ENCODE results near the gene DOK4. TPM values are rescaled to one million over a fixed set of nuclear protein-coding genes. Genes with fewer than 3 reads are reported as not detected.
"Not testable (repeated sequence)": the region's sequence is repeated elsewhere in the genome, so short reads cannot be mapped to it uniquely, and the experiment has no call there.

DOK4 gene
- total and polyA plus RNA-seq, 3 donors from 2014 or later, result 15.5 to 32.9 (median 25.3) TPM

DNA sequence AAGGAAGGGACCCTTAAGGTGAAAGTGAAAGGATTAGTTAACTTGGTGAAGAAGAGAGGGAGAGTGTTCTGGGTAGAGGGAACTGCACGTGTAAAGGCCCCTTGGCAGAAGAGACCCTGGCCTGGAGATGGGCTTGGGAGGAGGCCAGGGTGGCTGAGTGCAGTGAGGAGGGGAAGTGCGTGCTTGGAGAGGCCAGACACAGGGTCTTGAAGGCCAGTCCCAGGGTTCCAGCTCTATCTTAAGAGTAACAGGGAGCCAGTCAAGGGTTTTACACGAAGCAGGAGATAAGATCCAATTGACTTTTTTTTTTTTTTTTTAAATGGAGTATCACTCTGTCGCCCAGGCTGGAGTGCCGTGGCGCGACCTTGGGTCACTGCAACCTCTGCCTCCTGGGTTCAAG, 15.2 kb upstream of the DOK4 start:
- H3K27me3 ChIP-seq, result no peaks in the 10 kb centered on the region
- H3K36me3 ChIP-seq (ENCODE audit: low read depth, missing control alignments), result no peaks in the 10 kb centered on the region
- no peak overlapping the region for H3K4me3 ChIP-seq
- DNase-seq, result no peak
- H3K27ac ChIP-seq, result no peak overlapping the region
- 74 to 80% methylated on average over 7 of the region's 7 CpGs for WGBS, 2 donors
- intact Hi-C loops (cut with DNase I; ENCODE audit: low total_unique reads), result no loop called here
- no peak for TF ChIP-seq POLR2A (IDR thresholded peaks at IDR 0.05)
- TF ChIP-seq, protein P1, sequence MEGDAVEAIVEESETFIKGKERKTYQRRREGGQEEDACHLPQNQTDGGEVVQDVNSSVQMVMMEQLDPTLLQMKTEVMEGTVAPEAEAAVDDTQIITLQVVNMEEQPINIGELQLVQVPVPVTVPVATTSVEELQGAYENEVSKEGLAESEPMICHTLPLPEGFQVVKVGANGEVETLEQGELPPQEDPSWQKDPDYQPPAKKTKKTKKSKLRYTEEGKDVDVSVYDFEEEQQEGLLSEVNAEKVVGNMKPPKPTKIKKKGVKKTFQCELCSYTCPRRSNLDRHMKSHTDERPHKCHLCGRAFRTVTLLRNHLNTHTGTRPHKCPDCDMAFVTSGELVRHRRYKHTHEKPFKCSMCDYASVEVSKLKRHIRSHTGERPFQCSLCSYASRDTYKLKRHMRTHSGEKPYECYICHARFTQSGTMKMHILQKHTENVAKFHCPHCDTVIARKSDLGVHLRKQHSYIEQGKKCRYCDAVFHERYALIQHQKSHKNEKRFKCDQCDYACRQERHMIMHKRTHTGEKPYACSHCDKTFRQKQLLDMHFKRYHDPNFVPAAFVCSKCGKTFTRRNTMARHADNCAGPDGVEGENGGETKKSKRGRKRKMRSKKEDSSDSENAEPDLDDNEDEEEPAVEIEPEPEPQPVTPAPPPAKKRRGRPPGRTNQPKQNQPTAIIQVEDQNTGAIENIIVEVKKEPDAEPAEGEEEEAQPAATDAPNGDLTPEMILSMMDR (IDR thresholded peaks at IDR 0.05), result no peak
- H3K4me1 ChIP-seq, result peaks cover 13% of the 10 kb centered on the region
- no peaks in the 10 kb centered on the region for H3K9me3 ChIP-seq

DNA sequence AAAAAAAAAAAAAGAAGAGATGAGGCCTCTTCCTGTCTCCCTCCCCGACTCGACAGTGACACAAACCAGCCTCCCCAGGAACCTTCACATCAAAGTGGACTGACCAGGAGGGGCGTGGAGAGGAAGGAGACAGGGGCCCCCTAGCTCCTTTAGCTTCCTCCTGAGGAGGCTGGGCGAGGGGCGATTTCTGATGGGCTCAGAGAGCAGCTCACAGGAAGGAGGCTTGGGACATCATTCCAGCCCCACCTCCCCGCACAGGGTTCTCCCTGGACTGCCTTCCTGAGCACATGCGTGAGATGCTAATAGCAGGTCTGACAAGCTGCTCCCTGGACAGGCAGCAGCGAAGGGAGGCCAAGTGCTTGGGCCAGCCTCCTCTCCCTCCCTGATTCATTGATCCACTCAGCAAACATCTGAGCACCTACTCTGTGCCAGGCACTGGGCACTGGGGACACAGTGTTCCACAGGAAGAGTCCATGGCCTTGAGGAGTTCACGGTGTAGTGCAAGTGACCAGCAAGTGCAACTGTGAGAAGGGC, 14.4 kb upstream of the DOK4 start:
- intact Hi-C loops (cut with DNase I; ENCODE audit: low total_unique reads), result no loop called here
- H3K27ac ChIP-seq, result no peak overlapping the region
- 62 to 63% methylated on average over 8 to 9 of the region's 9 CpGs for WGBS, 2 donors
- no peaks in the 10 kb centered on the region for H3K9me3 ChIP-seq
- TF ChIP-seq, protein P1 (IDR thresholded peaks at IDR 0.05), result no peak
- TF ChIP-seq POLR2A (IDR thresholded peaks at IDR 0.05), result no peak
- H3K27me3 ChIP-seq, result no peaks in the 10 kb centered on the region
- H3K4me1 ChIP-seq, result peaks cover 13% of the 10 kb centered on the region
- no peaks in the 10 kb centered on the region for H3K36me3 ChIP-seq (ENCODE audit: low read depth, missing control alignments)
- H3K4me3 ChIP-seq, result no peak overlapping the region
- peak; percentile 60 for DNase-seq

- H3K4me3 ChIP-seq; intact Hi-C loops (cut with DNase I; ENCODE audit: low total_unique reads); DNase-seq; H3K27ac ChIP-seq; H3K36me3 ChIP-seq (ENCODE audit: low read depth, missing control alignments); H3K27me3 ChIP-seq; H3K9me3 ChIP-seq: not testable (repeated sequence)
- WGBS, 2 donors, result 91 to 96% methylated on average over 11 of the region's 11 CpGs
- H3K4me1 ChIP-seq, result peaks cover 13% of the 10 kb centered on the region
Observed at GRCh38 chr16:57499941-57500340, 13.6 kb upstream of the DOK4 start.

- DNase-seq, result no peak
- Histone ChIP-seq H3K4me1 (peaks cover 7% of the 10 kb centered on the region), H3K27me3 (no peaks in the 10 kb centered on the region), H3K9me3 (no peaks in the 10 kb centered on the region), H3K4me3 (no peak overlapping the region), H3K36me3 (ENCODE audit: low read depth, missing control alignments) (no peaks in the 10 kb centered on the region), H3K27ac (no peak overlapping the region)
- intact Hi-C loops (cut with DNase I; ENCODE audit: low total_unique reads), result no loop called here
- TF ChIP-seq, protein P1 (IDR thresholded peaks at IDR 0.05), result no peak
- no peak for TF ChIP-seq POLR2A (IDR thresholded peaks at IDR 0.05)
- 95 to 100% methylated on average over 2 to 4 of the region's 4 CpGs for WGBS, 2 donors
Observed at GRCh38 chr16:57498031-57498430, 11.7 kb upstream of the DOK4 start.

GRCh38 chr16:57497121-57497520, 10.8 kb upstream of the DOK4 start:
- no peaks in the 10 kb centered on the region for H3K9me3 ChIP-seq

More at GRCh38 chr16:57497121-57497520, 10.8 kb upstream of the DOK4 start:
- DNase-seq, result no peak
- Histone ChIP-seq H3K36me3 (ENCODE audit: low read depth, missing control alignments) (no peaks in the 10 kb centered on the region), H3K27ac (no peak overlapping the region), H3K27me3 (no peaks in the 10 kb centered on the region), H3K4me3 (no peak overlapping the region), H3K4me1 (peaks cover 5% of the 10 kb centered on the region)
- TF ChIP-seq POLR2A (IDR thresholded peaks at IDR 0.05), result no peak
- TF ChIP-seq, protein P1 (IDR thresholded peaks at IDR 0.05), result no peak
- intact Hi-C loops (cut with DNase I; ENCODE audit: low total_unique reads), result no loop called here
- 71 to 78% methylated on average over 13 of the region's 13 CpGs for WGBS, 2 donors

All from testis (tissue), 3 donors.